Prostate gland (tissue), 2 donors: ENCODE measurements around the gene ZNF469.

Source experiments
- CTCF ChIP-seq, 4 experiments: fragments of 200-600 bp in 2 of 4; fragments of 450-650 bp in 2 of 4; sonication (generic) in 2 of 4; IDR thresholded peaks; 1 replicate in 3 of 4; 2 replicates in 1 of 4; pipeline ENCODE4 v1.5.1; 2016 to 2019; ENCODE audit warnings: antibody characterized with exemption in 4 of 4, mild to moderate bottlenecking in 2 of 4, moderate library complexity in 2 of 4
- POLR2A ChIP-seq: fragments of 450-650 bp; IDR thresholded peaks from one replicate; pipeline ENCODE4 v1.6.1; 2016; ENCODE audit warnings: antibody characterized with exemption, mild to moderate bottlenecking

GRCh38 chr16:88417684-88418476 is 35.1 kb downstream of the ZNF469 start:
- TF ChIP-seq CTCF (IDR thresholded peaks at IDR 0.05) = no peak
- no peak for TF ChIP-seq POLR2A
